HEK293 (cell line): Measurements from ENCODE around the gene TAF5L.

ENCODE experiments used
- BCL11B ChIP-seq: fragments of 450-650 bp; formaldehyde crosslinking; IDR thresholded peaks from 2 replicates; pipeline ENCODE4 v1.5.1; 2016; ENCODE audit warnings: low read depth, missing biosample characterization, missing genetic modification characterization
- EGR2 ChIP-seq: fragments of 450-650 bp; formaldehyde crosslinking; IDR thresholded peaks from 2 replicates; pipeline ENCODE4 v1.5.1; 2016; ENCODE audit warnings: low read depth, missing biosample characterization, missing genetic modification characterization
- GFI1B ChIP-seq: fragments of 450-650 bp; formaldehyde crosslinking; IDR thresholded peaks from 2 replicates; pipeline ENCODE4 v1.5.1; 2016; ENCODE audit warnings: missing biosample characterization, missing genetic modification characterization
- HOXC10 ChIP-seq: sonication (generic); formaldehyde crosslinking; IDR thresholded peaks from 2 replicates; pipeline ENCODE4 v1.8.1; 2023; ENCODE audit warnings: mild to moderate bottlenecking, missing genetic modification reagents
- KLF1 ChIP-seq: fragments of 450-650 bp; formaldehyde crosslinking; IDR thresholded peaks from 2 replicates; pipeline ENCODE4 v1.5.1; 2016; ENCODE audit warnings: missing biosample characterization, missing genetic modification characterization
- PRDM6 ChIP-seq: fragments of 450-650 bp; formaldehyde crosslinking; IDR thresholded peaks from 2 replicates; pipeline ENCODE4 v1.5.1; 2017; ENCODE audit warnings: missing biosample characterization, missing genetic modification characterization
- SP7 ChIP-seq: fragments of 450-650 bp; formaldehyde crosslinking; IDR thresholded peaks from 2 replicates; pipeline ENCODE4 v1.5.1; 2016; ENCODE audit warnings: missing biosample characterization, missing genetic modification characterization
- TSHZ1 ChIP-seq: fragments of 450-650 bp; formaldehyde crosslinking; IDR thresholded peaks from 2 replicates; pipeline ENCODE4 v1.5.1; 2016; ENCODE audit warnings: missing biosample characterization, missing genetic modification characterization, borderline replicate concordance
- ZBTB17 ChIP-seq: fragments of 450-650 bp; formaldehyde crosslinking; IDR thresholded peaks from 2 replicates; pipeline ENCODE4 v1.5.1; 2016; ENCODE audit warnings: missing biosample characterization, missing genetic modification characterization
- ZNF24 ChIP-seq: fragments of 450-650 bp; formaldehyde crosslinking; IDR thresholded peaks from 2 replicates; pipeline ENCODE4 v1.5.1; 2016; ENCODE audit warnings: missing biosample characterization, missing genetic modification characterization
- ZNF302 ChIP-seq: fragments of 450-650 bp; formaldehyde crosslinking; IDR thresholded peaks from 2 replicates; pipeline ENCODE4 v1.5.1; 2016; ENCODE audit warnings: missing biosample characterization, missing genetic modification characterization, low read depth
- ZNF394 ChIP-seq: fragments of 450-650 bp; formaldehyde crosslinking; IDR thresholded peaks from 2 replicates; pipeline ENCODE4 v1.5.1; 2016; ENCODE audit warnings: missing biosample characterization, missing genetic modification characterization, mild to moderate bottlenecking, moderate library complexity, borderline replicate concordance
- ZNF423 ChIP-seq: fragments of 450-650 bp; formaldehyde crosslinking; IDR thresholded peaks from 2 replicates; pipeline ENCODE4 v1.5.1; 2016; ENCODE audit warnings: missing biosample characterization, missing genetic modification characterization
- ZNF501 ChIP-seq: fragments of 450-650 bp; formaldehyde crosslinking; IDR thresholded peaks from 2 replicates; pipeline ENCODE4 v1.5.1; 2016; ENCODE audit warnings: missing biosample characterization, missing genetic modification characterization
- ZNF610 ChIP-seq: fragments of 450-650 bp; formaldehyde crosslinking; IDR thresholded peaks from 2 replicates; pipeline ENCODE4 v1.5.1; 2016; ENCODE audit warnings: missing biosample characterization, missing genetic modification characterization, borderline replicate concordance
- ZNF692 ChIP-seq: fragments of 450-650 bp; formaldehyde crosslinking; IDR thresholded peaks from 2 replicates; pipeline ENCODE4 v1.5.1; 2016; ENCODE audit warnings: missing biosample characterization, missing genetic modification characterization
- ZNF792 ChIP-seq: fragments of 450-650 bp; formaldehyde crosslinking; IDR thresholded peaks from 2 replicates; pipeline ENCODE4 v1.5.1; 2016; ENCODE audit warnings: missing biosample characterization, missing genetic modification characterization
- TF ChIP-seq, protein P1 (sequence below): fragments of 450-650 bp; formaldehyde crosslinking; IDR thresholded peaks from 2 replicates; pipeline ENCODE4 v1.5.1; 2017; ENCODE audit warnings: missing biosample characterization, mild to moderate bottlenecking, missing genetic modification characterization, moderate library complexity
- TF ChIP-seq, protein P2 (sequence below): fragments of 450-650 bp; formaldehyde crosslinking; IDR thresholded peaks from 2 replicates; pipeline ENCODE4 v1.5.1; 2016; ENCODE audit warnings: missing biosample characterization, missing genetic modification characterization
- TF ChIP-seq, protein P3 (sequence below): fragments of 450-650 bp; formaldehyde crosslinking; IDR thresholded peaks from 2 replicates; pipeline ENCODE4 v1.5.1; 2016; ENCODE audit warnings: missing biosample characterization, missing genetic modification characterization, low read depth
- TF ChIP-seq, protein P4 (sequence below): fragments of 450-650 bp; formaldehyde crosslinking; IDR thresholded peaks from 2 replicates; pipeline ENCODE4 v1.5.1; 2016; ENCODE audit warnings: missing biosample characterization, missing genetic modification characterization, low read depth
- TF ChIP-seq, protein P5 (sequence below): fragments of 450-650 bp; formaldehyde crosslinking; IDR thresholded peaks from 2 replicates; pipeline ENCODE4 v1.5.1; 2016; ENCODE audit warnings: missing biosample characterization, missing genetic modification characterization, borderline replicate concordance

TAF5L gene

DNA sequence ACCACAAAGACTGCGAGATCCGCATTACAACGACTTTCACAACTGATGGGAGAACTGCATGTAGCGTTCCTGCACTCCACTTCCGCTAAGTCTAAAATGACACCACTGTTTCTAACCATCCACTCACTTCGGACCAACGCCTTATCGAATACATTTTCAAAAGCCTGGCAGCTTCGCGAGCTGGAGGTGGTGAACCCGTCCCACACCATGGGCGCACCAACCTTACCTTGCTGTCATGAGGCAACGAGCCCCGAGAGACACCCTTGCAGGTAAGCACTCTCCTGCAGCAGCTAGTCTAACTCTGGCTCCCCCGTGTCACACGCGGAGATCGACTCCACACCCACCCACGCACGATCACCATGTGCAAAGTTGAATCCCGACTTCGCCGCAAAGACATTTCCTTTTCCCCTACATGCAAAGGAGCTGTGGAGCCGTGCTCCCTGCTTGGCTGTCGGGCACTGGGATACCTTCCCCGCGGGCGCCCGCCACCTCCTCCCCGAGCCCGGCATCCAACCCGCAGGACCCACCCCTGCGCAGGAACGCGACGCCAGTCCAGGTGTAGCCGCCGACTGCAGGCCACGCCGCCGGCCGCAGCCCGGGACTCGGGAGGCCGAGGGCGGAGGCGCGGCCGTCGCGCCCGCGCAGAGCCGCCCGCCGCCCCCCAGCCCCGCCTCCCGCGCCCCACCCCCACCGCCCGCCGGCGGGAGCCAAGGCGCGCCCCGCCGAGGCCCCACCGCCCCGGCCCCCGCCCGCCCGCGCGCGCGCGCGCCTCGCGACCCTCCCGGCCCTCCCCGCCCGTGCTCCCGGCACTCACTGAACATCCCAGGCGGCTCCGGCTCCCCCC, 629 bp downstream of the TAF5L start (continued):
- TF ChIP-seq, protein P1, sequence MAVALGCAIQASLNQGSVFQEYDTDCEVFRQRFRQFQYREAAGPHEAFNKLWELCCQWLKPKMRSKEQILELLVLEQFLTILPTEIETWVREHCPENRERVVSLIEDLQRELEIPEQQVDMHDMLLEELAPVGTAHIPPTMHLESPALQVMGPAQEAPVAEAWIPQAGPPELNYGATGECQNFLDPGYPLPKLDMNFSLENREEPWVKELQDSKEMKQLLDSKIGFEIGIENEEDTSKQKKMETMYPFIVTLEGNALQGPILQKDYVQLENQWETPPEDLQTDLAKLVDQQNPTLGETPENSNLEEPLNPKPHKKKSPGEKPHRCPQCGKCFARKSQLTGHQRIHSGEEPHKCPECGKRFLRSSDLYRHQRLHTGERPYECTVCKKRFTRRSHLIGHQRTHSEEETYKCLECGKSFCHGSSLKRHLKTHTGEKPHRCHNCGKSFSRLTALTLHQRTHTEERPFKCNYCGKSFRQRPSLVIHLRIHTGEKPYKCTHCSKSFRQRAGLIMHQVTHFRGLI (tag by site-specific recombination): no peak; the same call in 1 of the 2 replicates
- TF ChIP-seq ZNF423 (tag by site-specific recombination): peak; percentile 72; the same call in 1 of the 2 replicates
- TF ChIP-seq KLF1 (tag by site-specific recombination): peak; percentile 76
- TF ChIP-seq, protein P2, sequence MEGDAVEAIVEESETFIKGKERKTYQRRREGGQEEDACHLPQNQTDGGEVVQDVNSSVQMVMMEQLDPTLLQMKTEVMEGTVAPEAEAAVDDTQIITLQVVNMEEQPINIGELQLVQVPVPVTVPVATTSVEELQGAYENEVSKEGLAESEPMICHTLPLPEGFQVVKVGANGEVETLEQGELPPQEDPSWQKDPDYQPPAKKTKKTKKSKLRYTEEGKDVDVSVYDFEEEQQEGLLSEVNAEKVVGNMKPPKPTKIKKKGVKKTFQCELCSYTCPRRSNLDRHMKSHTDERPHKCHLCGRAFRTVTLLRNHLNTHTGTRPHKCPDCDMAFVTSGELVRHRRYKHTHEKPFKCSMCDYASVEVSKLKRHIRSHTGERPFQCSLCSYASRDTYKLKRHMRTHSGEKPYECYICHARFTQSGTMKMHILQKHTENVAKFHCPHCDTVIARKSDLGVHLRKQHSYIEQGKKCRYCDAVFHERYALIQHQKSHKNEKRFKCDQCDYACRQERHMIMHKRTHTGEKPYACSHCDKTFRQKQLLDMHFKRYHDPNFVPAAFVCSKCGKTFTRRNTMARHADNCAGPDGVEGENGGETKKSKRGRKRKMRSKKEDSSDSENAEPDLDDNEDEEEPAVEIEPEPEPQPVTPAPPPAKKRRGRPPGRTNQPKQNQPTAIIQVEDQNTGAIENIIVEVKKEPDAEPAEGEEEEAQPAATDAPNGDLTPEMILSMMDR (tag by site-specific recombination): peak; percentile 48; the same call in 1 of the 2 replicates
- peak; percentile 54; the same call in 1 of the 2 replicates for TF ChIP-seq HOXC10 (CRISPR knock-in tag)
- no peak for TF ChIP-seq PRDM6 (tag by site-specific recombination)
- TF ChIP-seq, protein P3, sequence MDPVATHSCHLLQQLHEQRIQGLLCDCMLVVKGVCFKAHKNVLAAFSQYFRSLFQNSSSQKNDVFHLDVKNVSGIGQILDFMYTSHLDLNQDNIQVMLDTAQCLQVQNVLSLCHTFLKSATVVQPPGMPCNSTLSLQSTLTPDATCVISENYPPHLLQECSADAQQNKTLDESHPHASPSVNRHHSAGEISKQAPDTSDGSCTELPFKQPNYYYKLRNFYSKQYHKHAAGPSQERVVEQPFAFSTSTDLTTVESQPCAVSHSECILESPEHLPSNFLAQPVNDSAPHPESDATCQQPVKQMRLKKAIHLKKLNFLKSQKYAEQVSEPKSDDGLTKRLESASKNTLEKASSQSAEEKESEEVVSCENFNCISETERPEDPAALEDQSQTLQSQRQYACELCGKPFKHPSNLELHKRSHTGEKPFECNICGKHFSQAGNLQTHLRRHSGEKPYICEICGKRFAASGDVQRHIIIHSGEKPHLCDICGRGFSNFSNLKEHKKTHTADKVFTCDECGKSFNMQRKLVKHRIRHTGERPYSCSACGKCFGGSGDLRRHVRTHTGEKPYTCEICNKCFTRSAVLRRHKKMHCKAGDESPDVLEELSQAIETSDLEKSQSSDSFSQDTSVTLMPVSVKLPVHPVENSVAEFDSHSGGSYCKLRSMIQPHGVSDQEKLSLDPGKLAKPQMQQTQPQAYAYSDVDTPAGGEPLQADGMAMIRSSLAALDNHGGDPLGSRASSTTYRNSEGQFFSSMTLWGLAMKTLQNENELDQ (tag by site-specific recombination): no peak
- TF ChIP-seq ZNF792: peak; percentile 49; the same call in 1 of the 2 replicates
- TF ChIP-seq, protein P4, sequence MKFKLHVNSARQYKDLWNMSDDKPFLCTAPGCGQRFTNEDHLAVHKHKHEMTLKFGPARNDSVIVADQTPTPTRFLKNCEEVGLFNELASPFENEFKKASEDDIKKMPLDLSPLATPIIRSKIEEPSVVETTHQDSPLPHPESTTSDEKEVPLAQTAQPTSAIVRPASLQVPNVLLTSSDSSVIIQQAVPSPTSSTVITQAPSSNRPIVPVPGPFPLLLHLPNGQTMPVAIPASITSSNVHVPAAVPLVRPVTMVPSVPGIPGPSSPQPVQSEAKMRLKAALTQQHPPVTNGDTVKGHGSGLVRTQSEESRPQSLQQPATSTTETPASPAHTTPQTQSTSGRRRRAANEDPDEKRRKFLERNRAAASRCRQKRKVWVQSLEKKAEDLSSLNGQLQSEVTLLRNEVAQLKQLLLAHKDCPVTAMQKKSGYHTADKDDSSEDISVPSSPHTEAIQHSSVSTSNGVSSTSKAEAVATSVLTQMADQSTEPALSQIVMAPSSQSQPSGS (tag by site-specific recombination): no peak
- peak; percentile 88 for TF ChIP-seq EGR2 (tag by site-specific recombination)
- TF ChIP-seq, protein P5, sequence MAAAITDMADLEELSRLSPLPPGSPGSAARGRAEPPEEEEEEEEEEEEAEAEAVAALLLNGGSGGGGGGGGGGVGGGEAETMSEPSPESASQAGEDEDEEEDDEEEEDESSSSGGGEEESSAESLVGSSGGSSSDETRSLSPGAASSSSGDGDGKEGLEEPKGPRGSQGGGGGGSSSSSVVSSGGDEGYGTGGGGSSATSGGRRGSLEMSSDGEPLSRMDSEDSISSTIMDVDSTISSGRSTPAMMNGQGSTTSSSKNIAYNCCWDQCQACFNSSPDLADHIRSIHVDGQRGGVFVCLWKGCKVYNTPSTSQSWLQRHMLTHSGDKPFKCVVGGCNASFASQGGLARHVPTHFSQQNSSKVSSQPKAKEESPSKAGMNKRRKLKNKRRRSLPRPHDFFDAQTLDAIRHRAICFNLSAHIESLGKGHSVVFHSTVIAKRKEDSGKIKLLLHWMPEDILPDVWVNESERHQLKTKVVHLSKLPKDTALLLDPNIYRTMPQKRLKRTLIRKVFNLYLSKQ (tag by site-specific recombination): no peak
- TF ChIP-seq SP7 (tag by site-specific recombination): peak; percentile 69; the same call in 1 of the 2 replicates
- no peak for TF ChIP-seq GFI1B
- TF ChIP-seq ZNF692: peak; percentile 45
- no peak for TF ChIP-seq BCL11B (tag by site-specific recombination)
- peak; percentile 43; the same call in 1 of the 2 replicates for TF ChIP-seq TSHZ1 (tag by site-specific recombination)
- TF ChIP-seq ZNF24 (tag by site-specific recombination): peak; percentile 90
- peak; percentile 94 for TF ChIP-seq ZBTB17 (tag by site-specific recombination)
- no peak for TF ChIP-seq ZNF302 (tag by site-specific recombination)
- TF ChIP-seq ZNF501: peak; percentile 98
- 0 out of 2 replicates have a peak, but pooled peaks have one; percentile 18 for TF ChIP-seq ZNF610 (tag by site-specific recombination)
- TF ChIP-seq ZNF394: no peak; the same call in 1 of the 2 replicates
